ENCODE measurements around the gene AKAP8.

GRCh38 chr19:15426485-15427349 is 47.1 kb upstream of the AKAP8 start:
- TF ChIP-seq GATA2 (IDR thresholded peaks at IDR 0.05; ENCODE audit: low read depth, low read length) (no peak), GATA3 (IDR thresholded peaks at IDR 0.05; ENCODE audit: low read depth, low read length) (no peak)

Data from SH-SY5Y (cell line).